Neuronal stem cell (in vitro differentiated cells): ENCODE results near the gene DMD.

Experiments used
- DNase-seq: peaks from one replicate; pipeline ENCODE4 v3.0.0-alpha.2; 2013; ENCODE audit warnings: low spot score
- H2AFZ ChIP-seq: one replicate; pipeline ENCODE4 v1.6.1; 2013; ENCODE audit warnings: mild to moderate bottlenecking, low read length, inconsistent platforms
- H2AK5ac ChIP-seq: 2 replicates; pipeline ENCODE4 v1.6.1; 2013; ENCODE audit warnings: low read depth, mild to moderate bottlenecking, inconsistent platforms, low read length, moderate library complexity, mixed read lengths
- H2BK120ac ChIP-seq: 2 replicates; pipeline ENCODE4 v1.6.1; 2013; ENCODE audit warnings: low read depth, mild to moderate bottlenecking, inconsistent platforms, low read length, moderate library complexity, mixed read lengths
- H2BK12ac ChIP-seq: one replicate; pipeline ENCODE4 v1.6.1; 2013; ENCODE audit warnings: low read length, inconsistent platforms
- H2BK15ac ChIP-seq: 2 replicates; pipeline ENCODE4 v1.6.1; 2013; ENCODE audit warnings: mild to moderate bottlenecking, low read length, inconsistent platforms, mixed read lengths
- H2BK5ac ChIP-seq: one replicate; pipeline ENCODE4 v1.6.1; 2013; ENCODE audit warnings: inconsistent platforms, mild to moderate bottlenecking, low read length, moderate library complexity
- H3K14ac ChIP-seq: one replicate; pipeline ENCODE4 v1.6.1; 2013; ENCODE audit warnings: low read length, inconsistent platforms
- H3K18ac ChIP-seq: 2 replicates; pipeline ENCODE4 v1.6.1; 2013; ENCODE audit warnings: low read length, inconsistent platforms
- H3K23ac ChIP-seq: 2 replicates; pipeline ENCODE4 v1.6.1; 2013; ENCODE audit warnings: low read depth, mild to moderate bottlenecking, mixed read lengths, low read length, inconsistent platforms; ENCODE audit not compliant: poor library complexity
- H3K27ac ChIP-seq: replicated peaks from 3 replicates; pipeline ENCODE4 v1.5.1; 2013; ENCODE audit warnings: low read length, inconsistent platforms
- H3K27me3 ChIP-seq, 3 experiments: 2 replicates each; pipeline ENCODE4 v1.6.1; 2013; ENCODE audit warnings: low read length in 3 of 3, mild to moderate bottlenecking in 2 of 3, inconsistent platforms in 1 of 3, low read depth in 1 of 3, mixed read lengths in 1 of 3, moderate library complexity in 1 of 3; ENCODE audit not compliant: control insufficient read depth in 3 of 3, insufficient read depth in 3 of 3
- H3K36me3 ChIP-seq, 2 donors: replicated peaks in 1 of 2; 2 replicates each; pipeline ENCODE4 v1.6.1; 2013; ENCODE audit warnings: low read length in 2 of 2; ENCODE audit not compliant: control insufficient read depth in 2 of 2, insufficient read depth in 2 of 2
- H3K4ac ChIP-seq: 2 replicates; pipeline ENCODE4 v1.6.1; 2013; ENCODE audit warnings: inconsistent platforms, mild to moderate bottlenecking, low read length, moderate library complexity
- H3K4me1 ChIP-seq, 2 donors: 1 replicate in 1 of 2; 2 replicates in 1 of 2; pipeline ENCODE4 v1.6.1; 2013; ENCODE audit warnings: low read length in 2 of 2, low read depth in 1 of 2; ENCODE audit not compliant: control insufficient read depth in 2 of 2, insufficient read depth in 1 of 2
- H3K4me2 ChIP-seq: one replicate; pipeline ENCODE4 v1.6.1; 2013; ENCODE audit warnings: mild to moderate bottlenecking, low read length, inconsistent platforms; ENCODE audit not compliant: insufficient read depth, poor library complexity, severe bottlenecking
- H3K4me3 ChIP-seq, 2 donors: 2 replicates each; pipeline ENCODE4 v1.5.1; 2013; ENCODE audit warnings: low read length in 2 of 2, mild to moderate bottlenecking in 2 of 2, inconsistent platforms in 1 of 2, moderate library complexity in 1 of 2
- H3K79me1 ChIP-seq: one replicate; pipeline ENCODE4 v1.6.1; 2013; ENCODE audit warnings: low read depth, mild to moderate bottlenecking, inconsistent platforms, low read length, moderate library complexity
- H3K9ac ChIP-seq: one replicate; pipeline ENCODE4 v1.6.1; 2013; ENCODE audit warnings: mild to moderate bottlenecking, low read depth, low read length, inconsistent platforms; ENCODE audit not compliant: poor library complexity
- H3K9me3 ChIP-seq, 2 donors: replicated peaks in 1 of 2; 2 replicates each; pipeline versions ENCODE3 to v1.6.1; 2013; ENCODE audit warnings: low read length in 2 of 2, mild to moderate bottlenecking in 2 of 2, inconsistent platforms in 1 of 2, low read depth in 1 of 2, mixed read lengths in 1 of 2, moderate library complexity in 1 of 2; ENCODE audit not compliant: control insufficient read depth in 2 of 2, insufficient read depth in 1 of 2
- H4K8ac ChIP-seq: one replicate; pipeline ENCODE4 v1.6.1; 2013; ENCODE audit warnings: low read depth, mild to moderate bottlenecking, inconsistent platforms, low read length, moderate library complexity
- H4K91ac ChIP-seq: one replicate; pipeline ENCODE4 v1.6.1; 2013; ENCODE audit warnings: low read length, low read depth, mild to moderate bottlenecking, inconsistent platforms; ENCODE audit not compliant: poor library complexity
- WGBS, 2 donors: extraction: QIAGEN DNeasy Blood & Tissue Kit; methylation state at CpG; one replicate each; pipeline ENCODE4 v1.1.7; 2013; ENCODE audit warnings: missing lambda C conversion rate in 2 of 2, mixed read lengths in 1 of 2; ENCODE audit not compliant: insufficient read length in 2 of 2, insufficient replicate concordance in 1 of 2; ENCODE audit errors: extremely low coverage in 2 of 2; 5-methylcytosine and 5-hydroxymethylcytosine counted together

The DMD gene

DNA sequence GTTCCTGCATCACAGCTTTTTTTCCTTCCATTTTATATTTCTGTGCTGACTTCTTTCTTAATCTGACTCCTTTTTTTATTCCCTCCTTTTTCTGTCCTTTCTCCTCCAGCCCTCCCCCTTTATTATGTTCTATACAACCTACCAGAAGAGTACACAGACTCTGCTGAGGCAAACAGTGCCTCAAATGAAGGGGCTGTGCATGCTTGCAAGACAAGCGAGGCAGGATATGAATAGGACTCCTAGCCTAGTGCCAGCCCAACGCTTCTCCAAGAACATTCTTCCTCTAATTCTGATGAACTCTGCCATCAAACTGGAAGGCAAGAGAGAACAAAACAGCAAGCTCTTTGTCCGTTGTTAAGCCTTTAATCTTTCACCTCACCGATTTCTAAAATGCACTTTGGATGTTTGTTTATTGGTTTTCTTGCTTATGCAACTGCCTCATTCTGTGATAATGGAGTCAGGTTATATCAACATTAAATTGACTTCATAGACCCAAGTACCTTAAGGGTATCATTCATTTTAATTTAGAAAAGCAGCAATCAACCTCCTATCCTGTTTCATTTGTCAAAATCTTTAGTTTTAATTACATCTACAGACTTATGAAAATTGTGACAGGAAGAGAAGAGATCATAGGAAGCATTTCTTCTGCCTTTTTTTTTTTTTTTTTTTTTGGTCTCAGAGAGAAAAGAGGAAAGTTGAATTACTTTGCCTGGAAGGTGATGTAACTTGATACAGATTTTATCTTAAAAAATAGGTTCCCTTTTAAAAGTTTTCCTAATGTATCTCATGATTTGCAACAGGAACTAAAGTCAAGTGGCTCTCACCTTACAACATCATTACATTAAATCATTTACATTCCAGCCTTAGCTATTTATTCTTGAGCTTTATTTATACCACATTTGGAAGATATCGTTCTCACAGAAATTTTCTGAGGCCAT, 1854.8 kb downstream of the DMD start:
- Histone ChIP-seq H3K4me3 (no peak overlapping the region), H2AK5ac (no peak overlapping the region), H3K36me3 (no peaks in the 10 kb centered on the region), H2BK120ac (no peak overlapping the region), H3K9me3 (no peaks in the 10 kb centered on the region), H2BK12ac (no peak overlapping the region), H4K91ac (no peak overlapping the region), H2BK5ac (no peak overlapping the region), H3K79me1 (no peaks in the 10 kb centered on the region), H3K4ac (no peak overlapping the region), H3K27me3 (no peaks in the 10 kb centered on the region), H2AFZ (no peak overlapping the region), H3K18ac (no peak overlapping the region), H3K14ac (no peak overlapping the region), H3K27ac (no peak overlapping the region), H2BK15ac (no peak overlapping the region), H3K4me1 (peaks cover 2 to 3% of the 10 kb centered on the region in 2 donors), H3K23ac (no peak overlapping the region), H3K4me2 (no peak overlapping the region), H4K8ac (no peak overlapping the region), H3K9ac (no peak overlapping the region)
- no CpG with 5 or more reads among the region's 5 CpGs for WGBS, 2 donors
- DNase-seq, result peak; percentile 0

GRCh38 chrX:31355206-31355955, 1856.0 kb downstream of the DMD start:
- Histone ChIP-seq H3K18ac (no peak overlapping the region), H4K8ac (no peak overlapping the region), H3K23ac (no peak overlapping the region), H3K4me2 (no peak overlapping the region), H3K9me3 (no peaks in the 10 kb centered on the region), H3K4ac (no peak overlapping the region), H3K4me3 (no peak overlapping the region), H2BK15ac (no peak overlapping the region), H3K14ac (no peak overlapping the region), H3K9ac (no peak overlapping the region), H2BK12ac (no peak overlapping the region), H3K79me1 (no peaks in the 10 kb centered on the region), H2BK5ac (no peak overlapping the region), H3K36me3 (no peaks in the 10 kb centered on the region), H3K27ac (no peak overlapping the region), H4K91ac (no peak overlapping the region), H3K4me1 (peaks cover 2 to 3% of the 10 kb centered on the region in 2 donors), H2AFZ (no peak overlapping the region), H3K27me3 (no peaks in the 10 kb centered on the region), H2BK120ac (no peak overlapping the region), H2AK5ac (no peak overlapping the region)
- WGBS, 2 donors, result no CpG with 5 or more reads among the region's 6 CpGs
- no peak for DNase-seq

GRCh38 chrX:31353095-31353494, 1858.3 kb downstream of the DMD start:
- WGBS, 2 donors, result no CpG with 5 or more reads among the region's 4 CpGs
- no peak overlapping the region for H2BK12ac ChIP-seq
- H3K27ac ChIP-seq, result no peak overlapping the region

GRCh38 chrX:31350808-31351074, 1860.6 kb downstream of the DMD start:
- no peak overlapping the region for H2AK5ac ChIP-seq
- H3K14ac ChIP-seq, result no peak overlapping the region
- no peak overlapping the region for H2AFZ ChIP-seq
- no peak overlapping the region for H3K4ac ChIP-seq
- H3K27me3 ChIP-seq, result no peaks in the 10 kb centered on the region
- no peaks in the 10 kb centered on the region for H3K36me3 ChIP-seq
- no CpG with 5 or more reads among the region's 1 CpG for WGBS, 2 donors
- H2BK120ac ChIP-seq, result no peak overlapping the region
- H4K8ac ChIP-seq, result no peak overlapping the region
- no peak overlapping the region for H2BK15ac ChIP-seq
- no peak overlapping the region for H3K18ac ChIP-seq
- no peak overlapping the region for H3K4me3 ChIP-seq
- no peak overlapping the region for H3K23ac ChIP-seq
- H3K9ac ChIP-seq, result no peak overlapping the region
- H3K9me3 ChIP-seq, result no peaks in the 10 kb centered on the region
- no peak overlapping the region for H3K27ac ChIP-seq
- no peak overlapping the region for H3K4me2 ChIP-seq
- no peak for DNase-seq
- no peak overlapping the region for H2BK5ac ChIP-seq
- H3K79me1 ChIP-seq, result no peaks in the 10 kb centered on the region
- H3K4me1 ChIP-seq, result no peaks in the 10 kb centered on the region
- H2BK12ac ChIP-seq, result no peak overlapping the region
- H4K91ac ChIP-seq, result no peak overlapping the region

More at GRCh38 chrX:31353095-31353494, 1858.3 kb downstream of the DMD start:
- Histone ChIP-seq H2BK5ac (no peak overlapping the region), H3K4me2 (no peak overlapping the region), H2BK15ac (no peak overlapping the region), H3K23ac (no peak overlapping the region), H4K8ac (no peak overlapping the region), H3K36me3 (no peaks in the 10 kb centered on the region), H4K91ac (no peak overlapping the region), H3K4me3 (no peak overlapping the region), H2BK120ac (no peak overlapping the region), H3K9me3 (no peaks in the 10 kb centered on the region), H3K79me1 (no peaks in the 10 kb centered on the region), H3K14ac (no peak overlapping the region), H3K4me1 (peaks cover 2 to 3% of the 10 kb centered on the region in 2 donors), H3K9ac (no peak overlapping the region), H3K27me3 (no peaks in the 10 kb centered on the region), H3K18ac (no peak overlapping the region), H3K4ac (no peak overlapping the region), H2AK5ac (no peak overlapping the region), H2AFZ (no peak overlapping the region)
- DNase-seq, result no peak
